Activated CD4-positive, alpha-beta memory T cell treated with anti-CD3 and anti-CD28 coated beads, Interleukin-2, amount 10 ng/mL, durations not matched to agents 7 days and 5 days (primary cell): ENCODE results near the gene ST8SIA1. TPM values are rescaled to one million over a fixed set of nuclear protein-coding genes. Genes with fewer than 3 reads are reported as not detected.
"Not testable (repeated sequence)": the region's sequence is repeated elsewhere in the genome, so short reads cannot be mapped to it uniquely, and the experiment has no call there.

Experiments
- CTCF ChIA-PET: fragments of 350-600 bp; sonication (Branson Sonifier 250); formaldehyde crosslinking; loops from one replicate; lab custom pipeline; 2021; ENCODE audit warnings: antibody characterized with exemption, inconsistent platforms; lab: Charles Lee
- POLR2A ChIA-PET: fragments of 350-600 bp; sonication (Branson Sonifier 250); formaldehyde crosslinking; loops from one replicate; lab custom pipeline; 2021; ENCODE audit warnings: antibody characterized with exemption; lab: Charles Lee
- DNase-seq: peaks from one replicate; pipeline ENCODE4 v3.0.0-alpha.2; 2020
- H3K27ac Mint-ChIP-seq: one replicate; pipeline ENCODE4 v1.8.0; 2021; ENCODE audit warnings: mild to moderate bottlenecking, mixed read lengths
- H3K27me3 Mint-ChIP-seq: one replicate; pipeline ENCODE4 v1.8.0; 2021; ENCODE audit warnings: mixed read lengths
- H3K36me3 Mint-ChIP-seq: one replicate; pipeline ENCODE4 v1.8.0; 2021; ENCODE audit warnings: low read depth, mixed read lengths
- H3K4me1 Mint-ChIP-seq: one replicate; pipeline ENCODE4 v1.8.0; 2021; ENCODE audit warnings: mixed read lengths
- H3K4me3 Mint-ChIP-seq: one replicate; pipeline ENCODE4 v1.8.0; 2021; ENCODE audit warnings: mild to moderate bottlenecking, mixed read lengths
- H3K9me3 Mint-ChIP-seq: one replicate; pipeline ENCODE4 v1.8.0; 2021; ENCODE audit warnings: mixed read lengths
- total RNA-seq, 2 experiments: library from RNA; stranded (reverse); gene quantifications; one replicate each; pipeline ENCODE4 v1.2.3, GENCODE V29; 2021

ST8SIA1 gene
- total RNA-seq, 2 experiments from 2014 or later = 2.6 to 3.1 TPM

GRCh38 chr12:22160396-22161003, 174.0 kb downstream of the ST8SIA1 start:
- ChIA-PET POLR2A (no interaction called here), CTCF (no interaction called here)
- H3K9me3 Mint-ChIP-seq = peaks cover 4% of the 10 kb centered on the region
- H3K27me3 Mint-ChIP-seq = no peaks in the 10 kb centered on the region
- DNase-seq = no peak
- H3K4me1 Mint-ChIP-seq = peaks cover 27% of the 10 kb centered on the region
- H3K36me3 Mint-ChIP-seq = peaks cover 3% of the 10 kb centered on the region
- H3K27ac Mint-ChIP-seq = peak overlapping the region; percentile 28
- no peak overlapping the region for H3K4me3 Mint-ChIP-seq

DNA sequence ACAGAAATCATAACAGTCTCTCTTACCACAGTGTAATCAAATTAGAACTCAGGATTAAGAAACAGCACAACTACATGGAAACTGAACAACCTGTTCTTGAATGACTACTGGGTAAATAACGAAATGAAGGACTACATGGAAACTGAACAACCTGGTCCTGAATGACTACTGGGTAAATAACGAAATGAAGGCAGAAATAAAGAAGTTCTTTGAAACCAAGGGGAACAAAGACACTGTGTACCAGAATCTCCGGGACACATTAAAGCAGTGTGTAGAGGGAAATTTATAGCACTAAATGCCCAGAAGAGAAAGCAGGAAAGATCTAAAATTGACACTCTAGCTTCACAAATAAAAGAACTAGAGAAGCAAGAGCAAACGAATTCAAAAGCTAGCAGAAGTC, 185.2 kb downstream of the ST8SIA1 start:
- H3K36me3 Mint-ChIP-seq, H3K4me1 Mint-ChIP-seq, POLR2A ChIA-PET, DNase-seq, H3K27ac Mint-ChIP-seq, H3K9me3 Mint-ChIP-seq, H3K4me3 Mint-ChIP-seq, CTCF ChIA-PET, H3K27me3 Mint-ChIP-seq: not testable (repeated sequence)

DNA sequence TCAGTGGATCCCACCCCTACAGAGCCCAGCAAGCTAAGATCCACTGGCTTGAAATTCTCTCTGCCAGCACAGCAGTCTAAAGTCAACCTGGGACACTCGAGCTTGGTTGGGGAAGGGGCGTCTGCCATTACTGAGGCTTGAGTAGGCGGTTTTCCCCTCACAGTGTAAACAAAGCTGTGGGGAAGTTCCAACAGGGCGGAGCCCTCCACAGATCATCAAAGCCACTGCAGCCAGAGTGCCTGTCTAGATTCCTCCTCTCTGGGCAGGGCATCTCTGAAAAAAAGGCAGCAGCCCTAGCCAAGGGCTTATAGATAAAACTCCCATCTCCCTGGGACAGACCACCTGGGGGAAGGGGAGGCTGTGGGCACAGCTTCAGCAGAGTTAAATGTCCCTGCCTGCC, 187.8 kb downstream of the ST8SIA1 start:
- DNase-seq, H3K27ac Mint-ChIP-seq, H3K4me1 Mint-ChIP-seq, H3K4me3 Mint-ChIP-seq, POLR2A ChIA-PET, H3K27me3 Mint-ChIP-seq, H3K9me3 Mint-ChIP-seq, H3K36me3 Mint-ChIP-seq, CTCF ChIA-PET: not testable (repeated sequence)

Other genes starting within 250 kb of the ST8SIA1 start
- 10 to 100 TPM; 52.6 to 52.7 TPM for gene C2CD5, start 209.8 kb upstream of the ST8SIA1 start, total RNA-seq